Ascending aorta (tissue), 2 donors: ENCODE results near the gene MCEE. TPM values are rescaled to one million over a fixed set of nuclear protein-coding genes. Genes with fewer than 3 reads are reported as not detected.

ENCODE experiments used
- DNase-seq, 2 donors: peaks; one replicate each; pipeline ENCODE4 v3.0.0-alpha.2; 2019; ENCODE audit warnings: low spot score in 2 of 2
- H3K27ac ChIP-seq, 2 donors: fragments of 200-600 bp; sonication (generic); one replicate each; pipeline ENCODE4 v1.5.1; 2016 to 2017; ENCODE audit warnings: mild to moderate bottlenecking in 1 of 2
- H3K27me3 ChIP-seq: fragments of 200-600 bp; sonication (generic); one replicate; pipeline ENCODE4 v1.5.1; 2017
- H3K36me3 ChIP-seq, 2 donors: fragments of 200-600 bp; sonication (generic); one replicate each; pipeline ENCODE4 v1.5.1; 2016
- H3K4me1 ChIP-seq, 2 donors: fragments of 200-600 bp; sonication (generic); one replicate each; pipeline ENCODE4 v1.5.1; 2016 to 2017; ENCODE audit warnings: mild to moderate bottlenecking in 1 of 2
- H3K4me3 ChIP-seq, 2 donors: fragments of 200-600 bp; sonication (generic); one replicate each; pipeline ENCODE4 v1.5.1; 2016 to 2017; ENCODE audit warnings: mild to moderate bottlenecking in 1 of 2
- H3K9me3 ChIP-seq, 2 donors: fragments of 200-600 bp; sonication (generic); one replicate each; pipeline ENCODE4 v1.5.1; 2016
- CTCF ChIP-seq, 3 experiments: fragments of 200-600 bp in 2 of 3; fragments of 450-650 bp in 1 of 3; sonication (generic) in 2 of 3; IDR thresholded peaks; one replicate each; pipeline ENCODE4 v1.5.1; 2016 to 2019; ENCODE audit warnings: antibody characterized with exemption in 3 of 3, mild to moderate bottlenecking in 1 of 3, moderate library complexity in 1 of 3
- intact Hi-C: fragments of 100-400 bp; cut with DNase I; formaldehyde crosslinking; loops from one replicate; pipeline ENCODE4 v1.15.1; 2023
- total RNA-seq: library from RNA; depleted of rRNA; stranded (reverse); fragments of >200 nt; gene quantifications from one replicate; pipeline ENCODE4 v1.1.0, GENCODE V29; 2016

MCEE gene
- total RNA-seq, 1 donor from 2014 or later: 2.0 TPM

DNA sequence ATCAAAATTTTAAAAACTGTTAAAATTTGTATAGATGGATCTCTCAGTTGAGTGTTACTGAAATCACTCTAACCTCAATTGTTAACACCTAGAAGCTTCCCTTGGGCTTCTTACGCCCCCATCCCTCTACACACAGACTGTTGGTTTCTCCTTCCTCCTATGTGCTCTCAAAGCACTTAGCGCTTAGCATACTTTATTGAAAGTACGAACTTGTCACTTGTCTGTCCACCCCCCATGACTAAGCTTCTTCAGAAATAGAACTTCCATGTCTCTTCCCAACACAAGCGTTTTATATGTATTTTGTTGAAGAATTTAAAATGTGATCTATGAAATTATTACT is 846 bp upstream of the MCEE start:
- H3K4me1 ChIP-seq: peaks cover 0 to 17% of the 10 kb centered on the region in 2 donors
- H3K9me3 ChIP-seq: no peaks in the 10 kb centered on the region
- DNase-seq: no peak
- H3K27ac ChIP-seq: peak overlapping the region; percentile 84 to 94
- no peak for TF ChIP-seq CTCF (IDR thresholded peaks at IDR 0.05)
- no peaks in the 10 kb centered on the region for H3K27me3 ChIP-seq
- intact Hi-C loops: loop anchor here (1.0 to 2.0 kb wide), 3 partner anchors 63 to 136 kb away; partner anchors contain the start of genes NAGK and TEX261
- peak overlapping the region; percentile 66 to 72 for H3K4me3 ChIP-seq
- peaks cover 11 to 23% of the 10 kb centered on the region in 2 donors for H3K36me3 ChIP-seq

DNA sequence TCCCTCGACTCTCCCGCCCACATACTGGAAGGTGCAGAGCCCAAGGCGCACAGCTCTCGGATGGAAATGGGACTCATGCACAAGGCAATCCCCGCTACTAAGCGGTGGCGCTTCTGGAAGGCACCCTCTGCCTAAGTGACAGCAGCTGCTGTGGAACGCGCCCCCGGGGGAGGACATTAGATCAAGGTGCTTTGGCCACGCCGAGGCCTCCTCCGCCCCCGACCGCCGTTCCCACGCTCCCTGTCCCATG is 202 bp downstream of the MCEE start:
- Histone ChIP-seq H3K4me1 (peaks cover 0 to 17% of the 10 kb centered on the region in 2 donors), H3K36me3 (peaks cover 5 to 12% of the 10 kb centered on the region in 2 donors), H3K27ac (peak overlapping the region; percentile 84 to 94), H3K4me3 (peak overlapping the region; percentile 66 to 72), H3K9me3 (no peaks in the 10 kb centered on the region), H3K27me3 (no peaks in the 10 kb centered on the region)
- intact Hi-C loops: loop anchor here (1.0 to 5.0 kb wide), 4 partner anchors 62 to 153 kb away; partner anchors contain the start of genes ANKRD53, NAGK and TEX261
- DNase-seq: no peak
- TF ChIP-seq CTCF (IDR thresholded peaks at IDR 0.05): no peak

- DNase-seq: no peak
- H3K4me1 ChIP-seq: peaks cover 0 to 17% of the 10 kb centered on the region in 2 donors
- no peak for TF ChIP-seq CTCF (IDR thresholded peaks at IDR 0.05)
- intact Hi-C loops: loop anchor here (5.0 kb wide), 1 partner anchor 152 kb away; the partner anchor contains the start of gene ANKRD53
- H3K36me3 ChIP-seq: peaks cover under 1 to 7% of the 10 kb centered on the region in 2 donors
- peak overlapping the region; percentile 66 to 72 for H3K4me3 ChIP-seq
- no peaks in the 10 kb centered on the region for H3K27me3 ChIP-seq
- peak overlapping the region; percentile 84 to 94 for H3K27ac ChIP-seq
- no peaks in the 10 kb centered on the region for H3K9me3 ChIP-seq
Observed at GRCh38 chr2:71129114-71129901, 721 bp downstream of the MCEE start.

DNA sequence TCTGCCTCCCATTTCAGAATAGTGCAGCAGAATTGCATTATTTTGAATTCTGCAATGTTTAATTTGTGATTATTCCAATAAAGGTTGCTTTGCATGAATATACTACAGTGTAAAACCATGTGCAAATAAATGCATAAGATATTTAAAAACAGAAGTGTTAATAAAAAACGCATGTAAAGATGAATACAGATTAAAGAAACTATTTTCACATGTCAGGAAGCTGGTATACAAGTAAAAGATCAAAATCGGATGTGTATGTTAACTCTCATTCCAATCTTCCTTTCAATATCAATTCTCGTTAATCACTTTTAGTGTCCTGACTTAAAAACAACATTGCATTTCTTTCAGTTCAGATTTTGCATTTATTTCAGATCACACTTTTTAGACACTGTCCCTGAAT is 3.1 kb downstream of the MCEE start:
- no peak for DNase-seq
- no peaks in the 10 kb centered on the region for H3K9me3 ChIP-seq
- intact Hi-C loops: loop anchor here (5.0 kb wide), 1 partner anchor 150 kb away; the partner anchor contains the start of gene ANKRD53
- peaks cover 0 to 14% of the 10 kb centered on the region in 2 donors for H3K4me1 ChIP-seq
- TF ChIP-seq CTCF (IDR thresholded peaks at IDR 0.05): no peak
- H3K4me3 ChIP-seq: no peak overlapping the region
- peaks cover 7 to 12% of the 10 kb centered on the region in 2 donors for H3K36me3 ChIP-seq
- H3K27me3 ChIP-seq: no peaks in the 10 kb centered on the region
- no peak overlapping the region for H3K27ac ChIP-seq

DNA sequence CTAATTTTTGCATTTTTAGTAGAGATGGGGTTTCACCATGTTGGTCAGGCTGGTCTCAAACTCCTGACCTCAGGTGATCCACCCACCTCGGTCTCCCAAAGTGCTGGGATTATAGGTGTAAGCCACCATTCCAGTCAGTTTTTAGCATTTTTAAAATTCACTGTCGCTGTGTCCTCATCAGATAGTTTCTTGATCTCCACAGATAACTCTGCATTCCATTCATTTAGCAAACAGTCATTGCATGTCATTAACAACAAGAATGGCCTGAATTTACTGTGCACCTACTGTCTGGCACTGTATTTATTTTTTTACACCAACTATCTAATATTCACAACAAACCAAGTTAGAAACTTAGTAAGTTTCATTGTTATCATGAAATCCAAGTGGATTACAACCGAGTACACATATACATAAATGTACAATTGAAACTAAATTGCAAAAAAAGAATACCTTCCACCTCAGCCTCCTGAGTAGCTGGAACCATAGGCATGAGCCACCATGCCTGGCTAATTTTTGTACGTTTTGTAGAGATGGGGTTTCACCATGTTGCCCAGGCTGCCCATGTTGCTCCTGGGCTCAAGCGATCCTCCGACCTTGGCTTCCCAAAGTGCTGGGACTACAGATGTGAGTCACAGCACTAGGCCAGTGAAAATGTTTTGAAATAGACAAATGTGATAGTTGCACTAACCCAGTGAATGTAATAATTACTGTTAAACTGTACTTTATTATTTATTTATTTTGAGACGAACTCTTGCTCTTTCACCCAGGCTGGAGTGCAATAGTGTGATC is 4.3 kb downstream of the MCEE start:
- H3K9me3 ChIP-seq: no peaks in the 10 kb centered on the region
- no peak for DNase-seq
- peaks cover 0 to 6% of the 10 kb centered on the region in 2 donors for H3K4me1 ChIP-seq
- intact Hi-C loops: loop anchor here (5.0 kb wide), 1 partner anchor 148 kb away; the partner anchor contains the start of gene ANKRD53
- H3K36me3 ChIP-seq: peaks cover 7 to 24% of the 10 kb centered on the region in 2 donors
- no peak overlapping the region for H3K27ac ChIP-seq
- H3K4me3 ChIP-seq: no peak overlapping the region
- no peak for TF ChIP-seq CTCF (IDR thresholded peaks at IDR 0.05)
- H3K27me3 ChIP-seq: no peaks in the 10 kb centered on the region
